ENCODE data around the gene SMARCA1.

The SMARCA1 gene

DNA sequence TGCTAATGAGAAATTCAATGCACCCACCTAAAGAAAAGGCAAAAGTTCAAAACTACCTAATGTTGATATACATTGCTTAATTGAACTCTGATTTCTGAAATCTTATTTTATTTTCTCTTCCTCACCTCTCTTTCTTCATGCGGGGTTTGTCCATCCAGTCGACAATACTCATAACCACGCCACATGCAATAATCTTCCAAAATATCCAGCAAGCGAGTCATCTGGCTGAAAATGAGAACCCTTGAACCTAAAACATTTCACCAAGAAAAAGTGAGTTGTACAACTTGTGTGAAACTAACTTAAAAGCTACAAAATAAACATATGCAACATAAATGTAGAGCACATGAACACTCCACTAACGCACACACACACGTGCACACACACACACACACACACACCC lies 26.7 kb downstream of the SMARCA1 start:
- H3K9me3 ChIP-seq (ENCODE audit: low read length), result no peaks in the 10 kb centered on the region
- no peak overlapping the region for H3K9ac ChIP-seq (ENCODE audit: low read length)
- H4K20me1 ChIP-seq (ENCODE audit: insufficient read depth, low read length), result no peaks in the 10 kb centered on the region
- no peaks in the 10 kb centered on the region for H3K4me1 ChIP-seq (ENCODE audit: insufficient read depth, low read length, severe bottlenecking)
- H3K36me3 ChIP-seq (ENCODE audit: insufficient read depth, low read length), result no peaks in the 10 kb centered on the region
- no peak overlapping the region for H3K4me2 ChIP-seq (ENCODE audit: low read length)
- no peak overlapping the region for H2AFZ ChIP-seq (ENCODE audit: low read length)
- H3K9me2 ChIP-seq (ENCODE audit: low read depth, low read length), result no peaks in the 10 kb centered on the region
- no peaks in the 10 kb centered on the region for H3F3A ChIP-seq (ENCODE audit: insufficient read depth, low read length)
- no peaks in the 10 kb centered on the region for H3K79me2 ChIP-seq (ENCODE audit: insufficient read depth, low read length)
- H3K27ac ChIP-seq (ENCODE audit: low read depth, low read length, poor library complexity, severe bottlenecking), result no peak overlapping the region
- no peaks in the 10 kb centered on the region for H3K27me3 ChIP-seq (ENCODE audit: insufficient read depth, low read length)
- H3K4me3 ChIP-seq (ENCODE audit: low read depth, low read length, poor library complexity, severe bottlenecking), result no peak overlapping the region
- TF ChIP-seq EZH2 (IDR thresholded peaks at IDR 0.05; ENCODE audit: borderline replicate concordance, low read length), result no peak
- TF ChIP-seq, protein P1, sequence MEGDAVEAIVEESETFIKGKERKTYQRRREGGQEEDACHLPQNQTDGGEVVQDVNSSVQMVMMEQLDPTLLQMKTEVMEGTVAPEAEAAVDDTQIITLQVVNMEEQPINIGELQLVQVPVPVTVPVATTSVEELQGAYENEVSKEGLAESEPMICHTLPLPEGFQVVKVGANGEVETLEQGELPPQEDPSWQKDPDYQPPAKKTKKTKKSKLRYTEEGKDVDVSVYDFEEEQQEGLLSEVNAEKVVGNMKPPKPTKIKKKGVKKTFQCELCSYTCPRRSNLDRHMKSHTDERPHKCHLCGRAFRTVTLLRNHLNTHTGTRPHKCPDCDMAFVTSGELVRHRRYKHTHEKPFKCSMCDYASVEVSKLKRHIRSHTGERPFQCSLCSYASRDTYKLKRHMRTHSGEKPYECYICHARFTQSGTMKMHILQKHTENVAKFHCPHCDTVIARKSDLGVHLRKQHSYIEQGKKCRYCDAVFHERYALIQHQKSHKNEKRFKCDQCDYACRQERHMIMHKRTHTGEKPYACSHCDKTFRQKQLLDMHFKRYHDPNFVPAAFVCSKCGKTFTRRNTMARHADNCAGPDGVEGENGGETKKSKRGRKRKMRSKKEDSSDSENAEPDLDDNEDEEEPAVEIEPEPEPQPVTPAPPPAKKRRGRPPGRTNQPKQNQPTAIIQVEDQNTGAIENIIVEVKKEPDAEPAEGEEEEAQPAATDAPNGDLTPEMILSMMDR (IDR thresholded peaks at IDR 0.05; ENCODE audit: low read length), result no peak

DNA sequence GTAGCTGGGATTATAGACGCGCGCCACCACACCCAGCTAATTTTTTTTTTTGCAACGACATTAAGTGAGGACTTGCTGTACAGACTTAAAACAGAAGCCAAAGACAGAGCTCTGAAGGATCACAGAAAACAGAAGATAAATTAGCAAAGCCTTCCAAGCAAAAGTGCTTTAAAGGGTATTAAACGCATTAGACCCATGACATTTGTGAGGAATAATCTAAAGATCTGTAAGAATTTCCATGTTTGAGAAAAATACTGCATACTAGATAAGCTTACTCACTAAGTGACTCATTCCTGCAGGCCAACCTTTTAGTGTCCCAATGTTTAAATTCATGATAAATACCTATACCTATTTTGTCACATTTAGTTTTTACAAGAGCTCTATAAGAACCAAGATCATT lies 27.4 kb downstream of the SMARCA1 start:
- TF ChIP-seq, protein P1 (IDR thresholded peaks at IDR 0.05; ENCODE audit: low read length), result no peak
- TF ChIP-seq EZH2 (IDR thresholded peaks at IDR 0.05; ENCODE audit: borderline replicate concordance, low read length), result no peak
- Histone ChIP-seq H2AFZ (ENCODE audit: low read length) (no peak overlapping the region), H3K27me3 (ENCODE audit: insufficient read depth, low read length) (no peaks in the 10 kb centered on the region), H3K4me2 (ENCODE audit: low read length) (no peak overlapping the region), H3K36me3 (ENCODE audit: insufficient read depth, low read length) (no peaks in the 10 kb centered on the region), H4K20me1 (ENCODE audit: insufficient read depth, low read length) (no peaks in the 10 kb centered on the region), H3K4me1 (ENCODE audit: insufficient read depth, low read length, severe bottlenecking) (no peaks in the 10 kb centered on the region), H3K9me2 (ENCODE audit: low read depth, low read length) (no peaks in the 10 kb centered on the region), H3K79me2 (ENCODE audit: insufficient read depth, low read length) (no peaks in the 10 kb centered on the region), H3K27ac (ENCODE audit: low read depth, low read length, poor library complexity, severe bottlenecking) (no peak overlapping the region), H3K9me3 (ENCODE audit: low read length) (no peaks in the 10 kb centered on the region), H3K9ac (ENCODE audit: low read length) (no peak overlapping the region), H3K4me3 (ENCODE audit: low read depth, low read length, poor library complexity, severe bottlenecking) (no peak overlapping the region), H3F3A (ENCODE audit: insufficient read depth, low read length) (no peaks in the 10 kb centered on the region)

DNA sequence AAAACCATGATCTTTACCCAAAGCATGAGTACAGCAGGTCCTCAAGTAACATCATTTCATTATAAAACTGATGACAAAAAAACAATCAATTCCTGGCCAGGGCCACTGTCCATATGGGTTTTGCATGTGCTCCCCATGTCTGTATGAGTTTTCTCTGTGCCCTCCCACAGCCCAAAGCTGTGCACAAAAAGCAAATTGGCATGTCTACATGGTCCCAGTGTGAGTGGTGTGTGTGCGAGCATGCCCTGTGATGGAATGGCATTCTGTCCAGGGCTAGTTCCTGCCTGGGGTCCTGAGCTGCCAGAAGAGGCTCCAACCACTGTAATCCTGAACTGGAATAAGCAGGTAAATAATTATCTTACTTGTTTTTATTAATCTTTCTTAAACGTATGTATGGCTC lies 28.4 kb downstream of the SMARCA1 start:
- no peaks in the 10 kb centered on the region for H3F3A ChIP-seq (ENCODE audit: insufficient read depth, low read length)
- no peak overlapping the region for H3K9ac ChIP-seq (ENCODE audit: low read length)
- no peaks in the 10 kb centered on the region for H3K9me2 ChIP-seq (ENCODE audit: low read depth, low read length)
- no peaks in the 10 kb centered on the region for H3K4me1 ChIP-seq (ENCODE audit: insufficient read depth, low read length, severe bottlenecking)
- no peaks in the 10 kb centered on the region for H3K9me3 ChIP-seq (ENCODE audit: low read length)
- no peak overlapping the region for H3K4me2 ChIP-seq (ENCODE audit: low read length)
- no peaks in the 10 kb centered on the region for H3K36me3 ChIP-seq (ENCODE audit: insufficient read depth, low read length)
- no peak overlapping the region for H3K4me3 ChIP-seq (ENCODE audit: low read depth, low read length, poor library complexity, severe bottlenecking)
- no peaks in the 10 kb centered on the region for H4K20me1 ChIP-seq (ENCODE audit: insufficient read depth, low read length)
- no peak overlapping the region for H2AFZ ChIP-seq (ENCODE audit: low read length)
- no peaks in the 10 kb centered on the region for H3K27me3 ChIP-seq (ENCODE audit: insufficient read depth, low read length)
- no peaks in the 10 kb centered on the region for H3K79me2 ChIP-seq (ENCODE audit: insufficient read depth, low read length)
- no peak for TF ChIP-seq EZH2 (IDR thresholded peaks at IDR 0.05; ENCODE audit: borderline replicate concordance, low read length)
- TF ChIP-seq, protein P1 (IDR thresholded peaks at IDR 0.05; ENCODE audit: low read length), result no peak
- H3K27ac ChIP-seq (ENCODE audit: low read depth, low read length, poor library complexity, severe bottlenecking), result no peak overlapping the region
